GM23338 (cell line): ENCODE results near the gene FRY.

ENCODE experiments used
- ETS1 ChIP-seq: IDR thresholded peaks from 2 replicates; pipeline ENCODE4 v1.6.1; 2016; ENCODE audit warnings: antibody characterized with exemption
- REST ChIP-seq: IDR thresholded peaks from one replicate; pipeline ENCODE4 v1.6.1; 2018; ENCODE audit warnings: antibody characterized with exemption; ENCODE audit not compliant: unreplicated experiment
- TF ChIP-seq, protein P1 (sequence below), 2 experiments: fragments of 200-600 bp in 1 of 2; sonication (generic) in 1 of 2; conservative IDR thresholded peaks; 2 replicates each; pipeline versions ENCODE4 v1.5.1 to v1.6.1; 2016 to 2017; ENCODE audit warnings: antibody characterized with exemption in 2 of 2, low read depth in 2 of 2, mild to moderate bottlenecking in 2 of 2, moderate library complexity in 1 of 2

GRCh38 chr13:32028711-32029110, 2.9 kb upstream of the FRY start:
- TF ChIP-seq REST (no peak), ETS1 (no peak)
- TF ChIP-seq, protein P1, sequence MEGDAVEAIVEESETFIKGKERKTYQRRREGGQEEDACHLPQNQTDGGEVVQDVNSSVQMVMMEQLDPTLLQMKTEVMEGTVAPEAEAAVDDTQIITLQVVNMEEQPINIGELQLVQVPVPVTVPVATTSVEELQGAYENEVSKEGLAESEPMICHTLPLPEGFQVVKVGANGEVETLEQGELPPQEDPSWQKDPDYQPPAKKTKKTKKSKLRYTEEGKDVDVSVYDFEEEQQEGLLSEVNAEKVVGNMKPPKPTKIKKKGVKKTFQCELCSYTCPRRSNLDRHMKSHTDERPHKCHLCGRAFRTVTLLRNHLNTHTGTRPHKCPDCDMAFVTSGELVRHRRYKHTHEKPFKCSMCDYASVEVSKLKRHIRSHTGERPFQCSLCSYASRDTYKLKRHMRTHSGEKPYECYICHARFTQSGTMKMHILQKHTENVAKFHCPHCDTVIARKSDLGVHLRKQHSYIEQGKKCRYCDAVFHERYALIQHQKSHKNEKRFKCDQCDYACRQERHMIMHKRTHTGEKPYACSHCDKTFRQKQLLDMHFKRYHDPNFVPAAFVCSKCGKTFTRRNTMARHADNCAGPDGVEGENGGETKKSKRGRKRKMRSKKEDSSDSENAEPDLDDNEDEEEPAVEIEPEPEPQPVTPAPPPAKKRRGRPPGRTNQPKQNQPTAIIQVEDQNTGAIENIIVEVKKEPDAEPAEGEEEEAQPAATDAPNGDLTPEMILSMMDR (conservative IDR thresholded peaks at IDR 0.05; ENCODE audit: low read depth in 2 of 2), result no peak
